NOMO-1 (cell line): ENCODE data around the gene JAKMIP3.

Experiments
- DNase-seq, 2 experiments: peaks; one replicate each; lab custom pipeline; 2025; ENCODE audit not compliant: unreplicated experiment in 2 of 2; lab: John Stamatoyannopoulos, UW

The JAKMIP3 gene

DNA sequence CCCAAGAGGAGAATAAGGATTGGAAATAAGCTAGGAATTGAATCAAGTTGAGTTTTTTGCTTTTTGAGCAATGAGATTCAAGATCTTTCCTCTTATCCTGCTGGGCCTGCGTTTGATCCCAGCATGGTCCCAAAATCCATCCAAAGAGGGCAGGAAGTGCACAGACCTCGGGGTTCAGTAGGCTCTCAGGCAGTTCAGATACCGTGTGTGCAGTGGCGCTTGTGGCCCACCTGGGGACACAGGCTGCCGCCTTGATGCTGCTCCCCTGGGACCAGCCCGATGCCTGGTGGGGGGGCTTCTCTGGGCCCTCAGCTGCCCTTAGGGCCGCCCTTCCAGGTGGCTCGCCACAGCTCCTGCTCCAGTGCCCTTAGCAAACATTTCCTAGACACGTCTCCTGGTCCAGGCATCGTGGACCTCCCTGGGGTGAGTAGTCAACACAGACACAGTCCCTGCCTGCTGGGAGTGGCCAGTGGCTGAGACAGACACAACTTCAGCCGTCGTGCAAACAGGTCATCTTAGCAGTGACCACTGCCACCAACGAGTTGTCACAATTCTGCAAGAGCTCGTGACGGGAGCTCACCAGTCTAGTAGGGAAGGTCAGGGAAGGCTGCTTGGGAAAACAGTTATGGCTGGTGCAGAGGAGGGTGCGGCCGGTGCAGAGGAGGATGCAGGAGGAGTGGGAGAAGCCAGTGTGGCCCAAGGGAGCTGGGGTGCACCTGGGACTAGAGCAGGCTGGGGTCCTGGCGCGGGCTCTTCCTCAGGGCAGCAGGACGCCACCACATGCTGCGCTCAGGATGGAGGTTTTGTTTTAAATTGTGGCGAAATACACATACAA, 21.7 kb upstream of the JAKMIP3 start:
- no peak for DNase-seq

DNA sequence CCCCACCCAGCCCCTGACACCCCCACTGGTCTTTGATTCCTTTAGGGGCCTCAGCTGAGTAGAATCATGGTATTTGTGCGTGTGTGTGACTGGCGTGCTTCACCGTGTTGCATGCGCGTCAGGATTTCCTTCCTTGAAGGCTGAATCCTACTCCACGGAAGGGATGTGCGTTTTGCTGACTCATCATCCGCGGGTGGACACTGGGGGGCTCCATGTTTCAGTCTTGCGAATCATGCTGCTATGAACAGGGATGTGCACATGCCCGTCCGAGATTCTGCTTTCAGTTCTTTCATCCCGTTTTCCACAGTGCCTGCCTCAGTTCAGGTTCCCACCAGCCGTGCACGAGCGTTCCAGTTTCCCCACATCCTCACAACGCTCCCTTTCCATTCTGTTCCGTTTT, 20.9 kb upstream of the JAKMIP3 start:
- DNase-seq, result no peak

DNA sequence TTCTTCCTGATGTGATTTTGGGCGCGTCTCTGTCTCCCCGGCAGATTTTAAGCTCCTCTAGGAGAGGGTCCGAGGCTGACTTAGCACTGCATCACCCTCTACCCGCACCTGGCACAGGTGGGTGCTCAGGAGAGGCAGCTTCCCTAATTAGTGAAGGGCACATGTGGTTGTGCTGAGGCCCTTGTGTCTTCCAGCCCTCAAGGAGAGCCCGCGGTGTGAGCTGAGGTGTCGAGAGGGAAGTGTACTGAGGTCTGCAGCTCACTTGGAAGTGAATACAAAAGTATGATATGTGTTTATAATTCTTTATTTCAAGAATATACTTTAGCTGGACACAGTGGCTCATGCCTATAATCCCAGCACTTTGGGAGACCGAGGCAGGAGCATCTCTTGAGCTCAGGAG, 20.4 kb upstream of the JAKMIP3 start:
- no peak for DNase-seq

DNA sequence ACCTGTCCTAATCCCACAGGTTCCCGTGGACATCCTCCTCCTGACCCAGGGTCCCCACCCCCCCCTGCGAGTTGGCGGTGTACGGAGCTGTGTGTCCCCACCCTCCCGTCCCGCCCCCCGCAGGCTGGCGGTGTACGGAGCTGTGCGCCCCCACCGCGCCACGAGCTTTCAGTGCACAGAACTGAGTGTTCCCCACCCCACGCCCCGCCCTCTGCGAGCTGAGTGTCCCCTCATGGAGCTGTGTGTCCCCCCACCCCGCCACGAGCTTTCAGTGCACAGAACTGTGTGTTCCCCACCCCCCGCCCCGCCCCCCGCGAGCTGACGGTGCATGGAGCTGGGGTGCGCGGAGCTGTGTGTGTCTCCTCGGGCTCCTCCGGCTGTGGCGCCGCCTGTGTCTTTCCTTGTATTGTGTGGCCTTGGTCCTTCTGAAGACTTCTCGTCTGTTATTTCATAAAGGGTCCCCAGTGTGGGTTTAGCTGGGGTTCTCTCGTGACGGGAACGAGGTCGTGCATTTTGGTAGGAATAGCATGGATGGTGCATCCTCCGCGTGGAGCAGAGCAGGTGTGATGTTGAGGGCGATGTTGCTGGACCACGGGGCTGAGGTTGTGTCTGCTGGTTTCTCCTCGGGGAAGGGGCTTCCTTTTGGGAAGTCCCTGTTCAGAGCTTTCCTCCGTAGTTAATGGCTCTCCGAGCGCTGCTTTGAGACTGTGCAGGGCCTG, 18.0 kb upstream of the JAKMIP3 start:
- no peak for DNase-seq

DNA sequence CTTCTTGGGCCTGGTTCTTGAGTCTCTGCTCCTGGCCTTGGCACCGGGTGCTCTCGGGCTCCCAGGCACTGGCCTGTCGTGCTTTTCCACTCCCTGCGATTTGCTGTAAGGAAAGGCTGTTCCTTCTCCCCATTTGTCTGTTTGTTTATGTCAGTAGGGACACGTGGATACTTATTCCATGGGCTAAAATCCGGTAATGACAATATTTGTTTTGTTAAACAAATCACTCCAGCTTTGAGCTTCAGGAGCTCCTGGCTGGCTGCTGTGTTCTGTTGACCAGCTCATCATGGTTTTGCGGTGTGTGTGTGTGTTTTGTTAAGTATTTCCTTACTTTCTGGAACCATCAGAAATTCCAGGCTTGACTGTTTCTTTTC, 17.5 kb upstream of the JAKMIP3 start:
- DNase-seq, result no peak

DNA sequence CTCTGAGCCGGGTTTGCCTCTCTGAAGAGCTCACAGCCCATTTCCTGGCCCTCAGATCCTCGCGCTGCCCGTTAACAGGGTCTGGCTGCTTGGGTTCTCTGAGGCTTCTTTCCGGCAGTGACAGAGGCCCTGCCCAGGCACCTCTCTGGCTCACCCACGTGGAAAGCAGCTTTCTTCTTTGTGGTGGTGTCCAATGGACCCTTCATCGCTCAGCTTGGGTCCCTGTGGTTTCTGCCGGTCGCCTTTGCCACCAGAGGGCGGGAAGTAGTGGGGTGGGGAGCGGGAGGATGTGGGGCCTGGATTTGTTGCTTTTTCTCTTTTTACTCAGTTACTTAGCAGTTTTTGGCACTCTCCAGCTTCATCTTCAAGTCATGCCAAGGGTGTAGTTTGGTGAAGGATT, 15.6 kb upstream of the JAKMIP3 start:
- DNase-seq, result no peak

DNA sequence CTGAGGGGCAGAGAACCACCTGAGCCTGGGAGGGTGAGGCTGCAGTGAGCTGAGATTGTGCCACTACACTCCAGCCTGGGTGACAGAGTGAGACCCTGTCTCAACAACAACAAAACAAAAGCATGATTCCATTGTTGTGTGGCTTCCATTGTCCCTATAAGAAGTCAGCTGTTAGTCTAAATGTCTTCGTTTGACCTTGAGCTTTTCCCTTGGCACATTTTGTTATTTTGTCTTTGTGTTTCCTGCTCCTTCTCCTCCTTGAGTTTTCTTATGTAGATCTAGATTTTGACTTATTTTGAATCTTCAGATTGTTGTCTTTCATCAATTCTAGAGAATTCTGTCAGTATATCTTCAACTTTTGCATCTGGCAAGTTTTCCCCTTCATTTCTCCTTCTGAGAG, 13.6 kb upstream of the JAKMIP3 start:
- no peak for DNase-seq

DNA sequence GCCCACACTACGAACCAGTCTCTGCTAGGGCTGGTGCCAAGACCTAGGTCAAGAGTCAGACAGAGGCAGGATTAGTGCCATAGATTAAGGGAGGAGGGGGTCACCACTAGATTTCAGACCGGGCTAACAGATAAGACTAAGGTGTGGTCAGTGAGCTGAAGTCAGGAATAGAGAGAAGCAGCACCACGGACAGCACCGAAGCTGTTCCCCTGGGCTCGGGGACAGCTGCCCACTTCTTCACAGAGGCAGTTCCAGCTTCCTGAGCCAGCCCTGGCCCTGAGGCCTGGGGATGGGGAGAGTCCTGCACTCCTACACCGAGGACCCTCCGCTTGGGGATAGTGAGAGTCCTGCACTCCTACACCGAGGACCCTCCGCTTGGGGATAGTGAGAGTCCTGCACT, 11.2 kb upstream of the JAKMIP3 start:
- no peak for DNase-seq

DNA sequence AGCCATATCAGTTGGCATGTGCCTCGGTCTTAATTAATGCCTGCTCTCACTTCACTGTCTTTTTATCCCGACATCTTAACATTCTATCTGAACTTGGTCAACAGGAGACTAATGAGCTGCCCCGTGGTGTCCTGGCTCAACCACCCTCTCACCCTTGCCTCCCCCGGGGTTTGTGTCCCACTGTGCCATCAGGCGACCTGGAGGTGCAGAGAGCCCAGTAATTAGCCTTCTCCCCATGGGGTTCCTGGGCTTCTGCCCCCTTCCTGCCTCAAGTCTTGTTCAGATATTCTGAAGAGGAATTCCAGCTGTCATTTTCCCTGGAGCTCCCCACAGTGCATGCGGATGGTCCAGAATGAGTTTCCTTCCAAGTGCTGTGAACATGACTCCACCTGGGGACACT, 10.1 kb upstream of the JAKMIP3 start:
- no peak for DNase-seq

DNA sequence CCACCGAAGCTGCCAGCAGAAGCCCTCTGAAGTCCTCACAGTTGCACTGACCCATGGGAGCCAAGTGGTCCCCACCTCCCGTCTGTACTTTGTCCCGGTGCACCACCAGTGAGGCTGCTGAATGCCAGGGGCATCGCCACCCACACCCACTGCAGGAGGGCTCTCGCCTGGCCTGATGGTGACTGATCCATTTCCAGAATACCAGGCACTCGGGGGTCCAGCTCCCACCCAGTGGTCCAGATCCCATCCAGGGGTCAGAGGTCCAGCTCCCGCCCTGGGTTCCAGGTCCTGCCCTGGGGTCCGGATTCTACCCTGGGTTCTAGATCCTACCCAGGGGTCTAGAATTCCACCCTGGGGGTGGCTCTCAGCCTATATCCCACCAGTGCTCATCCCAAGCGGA, 9.1 kb upstream of the JAKMIP3 start:
- DNase-seq, result no peak

DNA sequence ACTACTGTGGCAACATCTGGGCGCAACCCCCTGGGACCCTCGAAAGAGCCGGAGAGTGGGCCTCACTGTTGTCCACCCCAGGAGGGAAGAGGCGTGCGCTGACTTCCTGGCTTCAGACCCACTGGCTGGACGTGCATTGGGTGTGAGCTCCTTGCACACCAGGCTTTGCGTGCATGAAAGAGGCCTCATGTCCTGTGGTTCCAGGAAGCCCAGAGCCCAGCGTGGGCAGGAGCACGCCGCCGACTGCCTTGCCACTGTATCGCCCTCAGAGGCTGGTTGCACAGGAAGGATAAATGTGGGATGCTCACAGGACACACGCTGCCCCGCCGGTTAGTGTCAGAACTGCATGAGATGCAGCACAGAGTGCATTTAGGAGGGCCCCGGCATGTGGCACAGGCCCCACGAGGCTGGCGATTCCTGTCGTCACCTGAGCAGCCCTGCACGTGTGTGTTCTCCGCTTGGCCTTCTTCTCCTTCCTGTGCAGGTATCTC, 8.5 kb upstream of the JAKMIP3 start:
- DNase-seq, result no peak

DNA sequence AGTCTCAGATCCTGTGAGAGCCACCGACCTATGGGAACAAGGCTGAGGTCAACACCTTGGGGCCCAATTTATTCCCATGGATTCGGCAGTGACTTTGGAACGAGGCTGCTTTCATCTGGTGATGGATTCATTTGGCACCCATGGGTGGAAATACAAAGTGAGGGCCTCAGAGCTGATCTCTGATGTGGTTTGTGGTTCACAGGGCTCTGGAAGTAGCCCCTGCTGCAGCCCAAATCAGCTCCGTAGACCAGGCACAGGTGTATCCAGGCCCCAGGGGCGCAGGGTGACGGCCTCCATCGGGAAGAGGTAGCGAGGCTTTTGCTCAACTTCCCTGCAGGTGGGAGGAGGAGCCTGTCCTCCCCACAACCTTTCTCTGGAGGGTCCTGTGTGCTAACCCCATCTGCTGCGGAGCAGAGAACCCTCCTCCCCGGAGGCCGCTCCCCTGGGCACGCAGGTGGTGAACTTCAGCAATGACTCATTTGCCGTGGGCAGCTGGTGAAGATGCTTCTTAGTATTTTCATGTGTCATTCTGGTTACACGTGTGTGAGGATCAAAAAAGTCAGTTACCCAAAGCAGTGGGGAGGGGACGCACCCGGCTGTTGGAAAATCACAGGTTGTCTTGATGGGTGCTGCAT, 7.5 kb upstream of the JAKMIP3 start:
- DNase-seq, result no peak

DNA sequence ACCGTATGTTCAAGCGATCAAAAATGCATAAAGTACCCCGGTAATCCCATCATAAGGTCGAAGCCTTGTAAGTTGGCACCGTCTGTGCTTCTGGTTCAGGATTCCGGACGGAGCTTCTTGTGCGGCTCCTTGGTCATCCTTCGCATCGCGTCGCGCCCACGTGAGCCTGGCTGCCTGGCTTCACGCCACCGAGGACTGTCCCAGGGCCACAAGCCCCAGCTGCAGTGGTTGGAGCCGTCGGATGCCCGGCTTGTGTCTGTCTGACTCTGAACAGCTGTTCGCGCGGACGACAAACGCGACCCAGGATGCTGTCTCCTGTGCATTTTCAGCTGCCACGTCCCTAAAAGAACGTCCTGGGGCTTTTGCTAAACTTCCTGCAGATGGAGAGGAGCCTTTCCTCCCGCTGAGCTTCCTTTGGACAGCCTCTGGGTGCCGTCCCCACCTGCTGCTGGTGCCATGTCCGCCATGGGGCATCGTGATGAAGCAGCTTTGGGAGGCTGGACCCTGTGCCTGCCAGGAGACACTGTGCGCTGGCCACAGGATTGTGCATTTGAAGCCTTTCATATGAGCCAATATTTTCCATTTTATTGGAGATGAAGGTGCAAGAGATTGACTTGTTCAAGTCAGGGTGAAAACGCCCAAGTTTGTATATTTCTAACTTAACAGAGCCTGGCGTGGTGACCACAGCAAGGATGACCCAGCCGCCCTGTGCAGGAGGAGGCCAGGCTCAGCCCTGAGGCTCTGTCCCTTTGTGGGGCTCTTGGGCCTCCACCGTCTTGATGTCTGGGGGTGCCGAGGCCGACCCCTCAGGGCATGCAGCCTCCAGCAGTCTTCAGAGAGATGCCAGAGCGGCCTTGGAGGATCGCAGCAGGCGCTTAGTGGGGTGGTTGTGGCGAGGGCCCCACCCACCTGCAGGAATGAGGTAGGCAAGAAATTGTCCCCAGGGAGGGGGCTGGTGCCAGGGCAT, 6.7 kb upstream of the JAKMIP3 start:
- no peak for DNase-seq

DNA sequence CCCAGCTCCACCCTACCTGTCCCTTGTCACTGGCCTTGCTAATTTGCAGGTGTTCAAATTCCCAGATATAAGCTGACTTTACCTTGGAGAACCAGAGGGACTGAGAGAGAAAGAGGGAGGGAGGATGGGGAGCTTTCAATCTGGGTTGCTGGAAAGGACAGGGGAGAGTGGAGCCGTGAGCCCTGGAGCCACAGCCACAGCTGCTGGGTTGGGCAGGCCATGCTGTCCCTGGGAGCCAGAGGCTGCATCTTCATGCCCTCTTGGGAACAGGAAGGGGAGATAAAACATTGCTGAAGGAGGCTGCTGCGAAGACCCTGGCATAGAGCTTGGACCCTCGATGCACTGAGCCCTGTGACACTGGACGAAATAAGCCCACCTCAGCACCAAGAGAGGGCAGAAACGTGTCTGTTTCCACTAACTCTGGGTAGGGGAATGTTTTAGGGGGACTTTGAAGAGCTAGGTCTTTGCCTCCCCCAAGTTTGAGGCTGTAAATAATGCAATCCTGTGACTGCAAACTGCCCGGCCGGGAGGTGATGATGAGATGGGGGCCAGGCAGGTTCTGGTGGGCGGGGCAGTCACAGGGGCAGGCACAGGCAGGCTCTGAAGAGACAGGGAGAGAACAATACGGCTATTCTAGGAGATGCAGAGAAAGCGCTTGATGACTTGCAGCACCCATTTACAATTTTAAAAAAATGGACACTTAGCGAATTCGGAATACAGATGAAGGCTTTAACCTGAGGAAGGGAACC, 5.8 kb upstream of the JAKMIP3 start:
- DNase-seq, result no peak

DNA sequence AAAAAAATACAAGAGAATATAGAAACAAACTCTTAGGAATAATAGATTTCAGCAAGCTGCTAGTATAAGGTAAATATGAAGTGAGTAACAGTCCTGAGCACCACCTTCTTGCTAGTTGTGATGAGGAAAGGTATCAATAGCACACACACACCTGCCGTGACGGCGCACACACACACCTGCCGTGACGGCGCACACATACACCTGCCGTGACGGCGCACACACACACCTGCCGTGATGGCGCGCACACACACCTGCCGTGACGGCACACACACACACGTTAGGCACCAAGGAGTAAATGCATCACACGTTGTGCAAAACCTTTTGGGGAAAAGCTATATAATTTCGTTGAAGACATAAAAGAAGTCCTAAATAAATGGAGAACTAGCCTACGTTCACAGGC, 4.7 kb upstream of the JAKMIP3 start:
- DNase-seq, result no peak

DNA sequence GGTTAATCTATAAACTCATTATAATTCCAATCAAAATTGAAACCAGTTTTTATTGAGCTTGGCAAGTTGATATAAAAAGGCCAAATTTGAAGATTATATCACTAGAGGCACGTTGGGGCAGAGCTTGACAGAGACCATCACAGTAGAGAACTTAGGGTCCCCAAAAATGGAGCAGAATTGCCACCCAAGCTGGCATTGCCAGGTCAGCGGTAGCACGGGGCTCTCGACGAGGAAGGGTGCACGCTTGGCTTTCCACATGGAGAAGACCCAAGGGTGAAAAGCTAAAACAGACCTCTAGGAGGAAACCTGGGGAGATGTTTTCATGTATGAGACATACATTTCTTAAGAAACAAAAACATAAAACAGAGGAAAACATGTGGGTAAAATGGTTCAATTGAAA, 4.3 kb upstream of the JAKMIP3 start:
- no peak for DNase-seq

DNA sequence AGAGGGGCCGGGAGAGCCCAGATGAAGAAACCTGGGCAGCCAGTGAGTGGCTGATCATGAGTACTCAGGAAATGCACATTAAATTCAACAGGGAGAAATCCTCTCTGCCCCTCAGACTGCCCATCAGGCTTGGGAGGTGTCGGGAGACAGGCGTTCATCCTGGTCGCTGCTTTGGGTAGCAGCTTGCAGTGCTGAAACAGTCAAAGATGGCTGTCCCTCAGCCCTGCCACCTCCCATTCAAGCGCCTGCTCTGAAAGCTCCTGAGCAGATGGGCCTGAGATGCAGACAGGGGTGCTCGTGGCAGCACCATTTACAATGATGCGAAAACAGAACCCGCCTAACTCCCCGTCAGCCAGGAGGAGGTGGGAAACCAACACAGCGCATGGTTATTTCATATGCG, 3.6 kb upstream of the JAKMIP3 start:
- DNase-seq, result no peak

DNA sequence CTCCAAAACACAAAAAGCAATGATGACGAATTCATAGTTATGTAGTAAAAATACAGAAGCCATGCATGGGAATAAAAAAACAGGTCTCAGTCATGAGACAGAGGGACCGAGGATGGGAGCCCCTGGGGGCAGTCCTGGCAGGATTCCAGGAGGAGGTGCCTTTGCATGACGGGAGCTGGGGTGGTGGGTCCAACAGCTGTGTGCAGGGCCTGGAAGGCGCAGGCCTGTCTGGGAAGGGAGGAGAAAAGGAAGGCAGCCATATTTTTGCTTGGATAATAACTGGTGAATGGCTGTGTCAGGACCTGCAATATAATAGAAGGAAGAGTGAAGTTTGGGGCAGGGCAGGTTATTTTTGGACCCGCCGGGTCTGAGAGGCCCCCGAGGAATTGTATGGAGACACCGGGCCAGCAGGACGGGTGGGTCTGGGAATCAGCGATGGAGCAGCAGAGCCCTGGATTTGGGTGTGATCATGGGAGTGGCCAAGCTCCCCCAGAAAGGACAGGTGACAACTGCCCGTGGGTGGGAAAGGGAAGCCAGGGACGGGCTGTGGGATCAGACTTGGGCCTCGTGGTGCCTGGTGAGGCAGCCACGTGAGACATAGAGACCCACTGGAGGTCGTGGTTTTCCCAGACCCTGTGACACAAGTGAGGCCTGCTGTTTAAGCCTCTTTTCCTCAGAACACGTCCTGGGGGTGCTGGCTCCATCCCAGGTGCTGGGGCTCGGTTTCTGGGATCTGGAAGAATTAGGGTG, 2.9 kb upstream of the JAKMIP3 start:
- no peak for DNase-seq

DNA sequence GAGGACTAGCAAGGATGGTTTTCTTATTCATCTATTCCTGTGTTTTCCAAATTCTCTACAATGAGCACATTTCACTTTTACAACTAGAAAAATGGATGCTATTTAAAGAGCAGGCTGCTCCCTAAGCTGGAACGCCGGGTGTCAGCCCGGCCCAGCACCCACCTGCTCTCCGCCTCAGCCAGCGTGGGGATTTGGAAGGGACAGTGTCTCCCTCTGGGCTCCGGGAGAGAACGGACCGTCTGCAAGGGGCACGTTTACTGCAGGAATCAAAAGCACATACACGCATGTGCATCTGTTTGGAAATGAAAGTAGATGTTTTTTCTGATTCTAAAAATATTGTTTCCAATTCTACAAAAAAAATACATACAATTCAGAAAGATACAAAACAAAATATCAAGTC, 2.3 kb upstream of the JAKMIP3 start:
- DNase-seq, result no peak
